Body of pancreas (tissue), 4 donors: ENCODE measurements around the gene WDR49. TPM values are rescaled to one million over a fixed set of nuclear protein-coding genes. Genes with fewer than 3 reads are reported as not detected.

Experiments
- ATAC-seq: fragments of 150-250 bp; one replicate; pipeline ENCODE4 v1.9.1; 2016
- DNase-seq, 4 donors: peaks; one replicate each; pipeline ENCODE4 v3.0.0-alpha.2; 2019
- H3K27ac ChIP-seq, 4 donors: fragments of 200-600 bp; sonication (generic); 1 replicate in 3 of 4; 2 replicates in 1 of 4; pipeline versions ENCODE4 v1.5.1 to v1.6.1; 2016 to 2019; ENCODE audit warnings: mild to moderate bottlenecking in 1 of 4, mixed read lengths in 1 of 4, moderate library complexity in 1 of 4
- H3K27me3 ChIP-seq, 2 donors: fragments of 200-600 bp; sonication (generic); one replicate each; pipeline ENCODE4 v1.6.0; 2016; ENCODE audit warnings: mild to moderate bottlenecking in 1 of 2
- H3K36me3 ChIP-seq, 2 donors: fragments of 200-600 bp; sonication (generic); replicated peaks in 1 of 2; 2 replicates each; pipeline ENCODE4 v1.5.1; 2016; ENCODE audit warnings: low read depth in 2 of 2; ENCODE audit not compliant: insufficient read depth in 1 of 2
- H3K4me1 ChIP-seq: fragments of 200-600 bp; sonication (generic); one replicate; pipeline ENCODE4 v1.6.0; 2016
- H3K4me3 ChIP-seq, 2 donors: fragments of 200-600 bp; sonication (generic); 1 replicate in 1 of 2; 2 replicates in 1 of 2; pipeline ENCODE4 v1.5.1; 2016 to 2019
- H3K9me3 ChIP-seq, 3 donors: fragments of 200-600 bp; sonication (generic); 1 replicate in 2 of 3; 2 replicates in 1 of 3; pipeline ENCODE4 v1.5.1; 2016
- POLR2A ChIP-seq, 3 donors: fragments of 450-650 bp; IDR thresholded peaks; one replicate each; pipeline ENCODE4 v1.6.1; 2016; ENCODE audit warnings: antibody characterized with exemption in 3 of 3, mild to moderate bottlenecking in 2 of 3
- WGBS, 2 donors: methylation state at CpG; one replicate each; pipeline ENCODE4 v1.1.5; 2017; 5-methylcytosine and 5-hydroxymethylcytosine counted together
- intact Hi-C: fragments of 100-400 bp; cut with DNase I; formaldehyde crosslinking; loops from one replicate; pipeline ENCODE4 v1.15.1; 2023
- total RNA-seq, 2 donors: library from RNA; depleted of rRNA; stranded (reverse); fragments of >200 nt; gene quantifications; one replicate each; pipeline ENCODE4 v1.1.0, GENCODE V29; 2016
- TF ChIP-seq, protein P1 (sequence below), 7 experiments: fragments of 450-650 bp in 4 of 7; fragments of 200-600 bp in 3 of 7; sonication (generic) in 3 of 7; IDR thresholded peaks; one replicate each; pipeline ENCODE4 v1.5.1; 2016 to 2019; ENCODE audit warnings: antibody characterized with exemption in 7 of 7

The WDR49 gene
- total RNA-seq, 2 donors from 2014 or later, result 0.78 to 2.3 TPM

DNA sequence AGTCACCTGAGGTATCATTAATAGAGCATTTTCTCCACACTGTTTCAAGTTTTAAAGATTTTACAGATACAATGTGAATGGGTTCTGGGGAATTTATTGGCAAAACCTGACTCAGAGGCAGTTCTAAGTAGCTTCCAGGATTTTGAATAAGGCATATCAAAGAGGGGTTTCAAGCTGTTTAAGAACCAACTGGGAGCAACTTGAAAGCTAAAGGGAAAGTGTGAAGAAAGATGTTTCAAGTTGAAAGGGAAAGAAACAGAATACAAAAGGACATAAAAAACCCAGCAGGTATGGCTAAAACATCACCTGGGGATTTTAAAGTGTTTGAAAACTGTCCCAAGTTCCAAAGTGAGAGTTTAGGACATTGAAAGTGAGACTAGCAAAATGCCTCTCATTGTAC lies 162.1 kb downstream of the WDR49 start:
- H3K27ac ChIP-seq, result no peak overlapping the region
- TF ChIP-seq POLR2A (IDR thresholded peaks at IDR 0.05), result no peak
- TF ChIP-seq, protein P1, sequence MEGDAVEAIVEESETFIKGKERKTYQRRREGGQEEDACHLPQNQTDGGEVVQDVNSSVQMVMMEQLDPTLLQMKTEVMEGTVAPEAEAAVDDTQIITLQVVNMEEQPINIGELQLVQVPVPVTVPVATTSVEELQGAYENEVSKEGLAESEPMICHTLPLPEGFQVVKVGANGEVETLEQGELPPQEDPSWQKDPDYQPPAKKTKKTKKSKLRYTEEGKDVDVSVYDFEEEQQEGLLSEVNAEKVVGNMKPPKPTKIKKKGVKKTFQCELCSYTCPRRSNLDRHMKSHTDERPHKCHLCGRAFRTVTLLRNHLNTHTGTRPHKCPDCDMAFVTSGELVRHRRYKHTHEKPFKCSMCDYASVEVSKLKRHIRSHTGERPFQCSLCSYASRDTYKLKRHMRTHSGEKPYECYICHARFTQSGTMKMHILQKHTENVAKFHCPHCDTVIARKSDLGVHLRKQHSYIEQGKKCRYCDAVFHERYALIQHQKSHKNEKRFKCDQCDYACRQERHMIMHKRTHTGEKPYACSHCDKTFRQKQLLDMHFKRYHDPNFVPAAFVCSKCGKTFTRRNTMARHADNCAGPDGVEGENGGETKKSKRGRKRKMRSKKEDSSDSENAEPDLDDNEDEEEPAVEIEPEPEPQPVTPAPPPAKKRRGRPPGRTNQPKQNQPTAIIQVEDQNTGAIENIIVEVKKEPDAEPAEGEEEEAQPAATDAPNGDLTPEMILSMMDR (IDR thresholded peaks at IDR 0.05), result no peak
- no peaks in the 10 kb centered on the region for H3K9me3 ChIP-seq
- no peaks in the 10 kb centered on the region for H3K27me3 ChIP-seq
- no peaks in the 10 kb centered on the region for H3K36me3 ChIP-seq
- no peak overlapping the region for H3K4me3 ChIP-seq
- ATAC-seq (no peak), DNase-seq (no peak)
- intact Hi-C loops, result no loop called here
- no peaks in the 10 kb centered on the region for H3K4me1 ChIP-seq

DNA sequence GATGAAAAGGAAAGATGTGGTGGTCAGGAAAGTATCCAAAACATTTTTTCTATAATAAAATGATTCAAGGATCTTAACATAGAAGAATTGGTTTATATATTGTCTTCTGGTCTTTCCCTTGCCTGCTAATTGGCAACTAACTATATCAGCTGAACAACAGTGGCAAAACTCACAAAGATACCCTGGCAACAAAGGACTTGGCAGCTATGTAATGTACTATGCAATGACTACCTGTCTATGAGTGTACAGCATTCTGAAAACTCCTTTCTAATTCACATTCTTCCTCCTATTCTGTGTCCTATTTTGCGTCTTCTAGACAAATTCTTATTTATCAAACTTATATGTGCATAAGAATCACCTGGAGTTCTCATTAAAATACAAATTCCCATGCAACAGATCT lies 164.2 kb downstream of the WDR49 start:
- Histone ChIP-seq H3K27me3 (no peaks in the 10 kb centered on the region), H3K27ac (no peak overlapping the region), H3K4me3 (no peak overlapping the region), H3K9me3 (no peaks in the 10 kb centered on the region), H3K36me3 (no peaks in the 10 kb centered on the region), H3K4me1 (no peaks in the 10 kb centered on the region)
- DNase-seq (peak in 1 of 4 donors; percentile 38), ATAC-seq (peak; percentile 72)
- 65 to 81% methylated on average over 1 of the region's 1 CpG for WGBS, 2 donors
- TF ChIP-seq, protein P1 (IDR thresholded peaks at IDR 0.05), result no peak
- no peak for TF ChIP-seq POLR2A (IDR thresholded peaks at IDR 0.05)
- intact Hi-C loops, result no loop called here

DNA sequence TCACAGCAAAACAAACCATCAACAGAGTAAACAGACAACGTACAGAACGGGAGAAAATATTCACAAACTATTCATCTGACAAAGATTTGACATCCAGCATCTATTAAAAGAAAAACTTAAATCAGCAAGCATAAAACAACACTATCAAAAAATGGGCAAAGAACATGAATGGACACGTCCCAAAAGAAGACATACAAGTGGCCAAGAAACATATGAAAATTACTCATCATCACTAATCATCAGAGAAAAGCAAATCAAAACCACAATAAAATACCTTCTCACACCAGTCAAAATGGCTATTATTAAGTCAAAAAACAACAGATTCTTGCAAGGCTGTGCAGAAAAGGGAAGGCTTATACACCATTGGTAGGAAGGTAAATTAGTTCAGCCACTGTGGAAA lies 166.2 kb downstream of the WDR49 start:
- H3K27me3 ChIP-seq, result no peaks in the 10 kb centered on the region
- WGBS, 2 donors, result 73 to 76% methylated on average over 3 of the region's 3 CpGs
- TF ChIP-seq, protein P1 (IDR thresholded peaks at IDR 0.05), result no peak
- TF ChIP-seq POLR2A (IDR thresholded peaks at IDR 0.05), result no peak
- ATAC-seq (no peak), DNase-seq (no peak)
- no peaks in the 10 kb centered on the region for H3K4me1 ChIP-seq
- intact Hi-C loops, result no loop called here
- H3K4me3 ChIP-seq, result no peak overlapping the region
- H3K36me3 ChIP-seq, result no peaks in the 10 kb centered on the region
- no peaks in the 10 kb centered on the region for H3K9me3 ChIP-seq
- no peak overlapping the region for H3K27ac ChIP-seq

DNA sequence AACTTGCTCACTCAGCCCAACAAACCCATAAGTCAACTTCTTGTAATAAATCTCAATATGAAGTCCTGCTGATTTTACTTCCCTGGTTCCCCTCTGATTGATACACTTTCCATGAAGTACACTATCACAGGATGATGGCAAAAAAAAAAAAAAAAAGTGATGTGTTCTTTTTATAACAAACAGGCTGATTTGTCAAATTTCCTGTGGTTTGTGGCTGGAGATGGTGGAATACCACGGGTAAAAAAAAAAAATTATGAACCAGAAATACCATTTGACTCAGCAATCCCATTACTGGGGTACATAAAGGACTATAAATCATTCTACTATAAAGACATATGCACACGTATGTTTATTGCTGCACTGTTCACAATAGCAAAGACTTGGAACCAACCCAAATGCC lies 169.2 kb downstream of the WDR49 start:
- TF ChIP-seq POLR2A (IDR thresholded peaks at IDR 0.05), result no peak
- TF ChIP-seq, protein P1 (IDR thresholded peaks at IDR 0.05), result no peak
- H3K27me3 ChIP-seq, result no peaks in the 10 kb centered on the region
- no peak for ATAC-seq
- H3K36me3 ChIP-seq, result no peaks in the 10 kb centered on the region
- H3K27ac ChIP-seq, result no peak overlapping the region
- H3K9me3 ChIP-seq, result no peaks in the 10 kb centered on the region
- intact Hi-C loops, result no loop called here
- no peak overlapping the region for H3K4me3 ChIP-seq
- no peak for DNase-seq
- WGBS, 2 donors, result 65 to 87% methylated on average over 2 of the region's 2 CpGs
- H3K4me1 ChIP-seq, result no peaks in the 10 kb centered on the region

DNA sequence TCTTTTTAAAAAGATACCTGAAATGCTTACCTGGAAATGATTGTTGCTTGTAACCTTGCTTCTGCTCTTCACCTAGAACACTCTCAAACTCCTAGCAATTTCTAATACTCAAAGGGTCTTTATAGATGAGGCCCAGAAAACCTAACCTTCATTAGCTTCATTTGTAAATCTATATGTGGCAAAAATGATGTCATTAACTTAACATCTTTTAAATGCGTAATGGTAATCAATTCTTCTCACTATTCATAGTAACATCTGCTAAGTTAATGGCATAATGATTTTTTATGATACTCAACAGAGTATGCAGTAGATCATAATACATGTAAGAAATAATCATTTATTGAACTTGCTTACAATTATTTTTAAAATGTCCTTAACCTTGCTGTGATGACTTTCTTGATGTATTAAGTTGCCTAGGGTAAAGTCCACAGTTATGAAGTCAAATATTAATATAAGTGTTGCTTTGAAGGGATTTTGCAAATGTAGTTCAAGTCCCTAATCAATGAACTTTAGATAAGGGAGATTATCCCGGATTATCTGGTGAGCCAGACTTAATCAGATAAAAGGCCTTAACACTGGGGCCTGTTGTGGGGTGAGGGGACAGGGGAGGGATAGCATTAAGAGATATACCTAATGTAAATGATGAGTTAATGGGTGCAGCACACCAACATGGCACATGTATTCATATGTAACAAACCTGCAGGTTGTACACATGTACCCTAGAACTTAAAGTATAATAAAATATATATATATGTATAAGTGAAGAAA lies 169.8 kb downstream of the WDR49 start:
- Histone ChIP-seq H3K36me3 (no peaks in the 10 kb centered on the region), H3K27ac (no peak overlapping the region), H3K4me1 (no peaks in the 10 kb centered on the region), H3K4me3 (no peak overlapping the region), H3K27me3 (no peaks in the 10 kb centered on the region), H3K9me3 (no peaks in the 10 kb centered on the region)
- no peak for TF ChIP-seq POLR2A (IDR thresholded peaks at IDR 0.05)
- TF ChIP-seq, protein P1 (IDR thresholded peaks at IDR 0.05), result no peak
- DNase-seq, result no peak
- intact Hi-C loops, result no loop called here
- no peak for ATAC-seq
- 57 to 59% methylated on average over 2 of the region's 2 CpGs for WGBS, 2 donors
